CD4-positive, alpha-beta T cell treated with Interleukin-21 for 1 hour (primary cell): ENCODE data around the gene CAPN9.

Source experiments
- DNase-seq: peaks from one replicate; pipeline ENCODE4 v3.0.0-alpha.2; 2020

The CAPN9 gene

GRCh38 chr1:230771773-230772354 lies 24.7 kb downstream of the CAPN9 start:
- DNase-seq = no peak

GRCh38 chr1:230772457-230773395 lies 25.5 kb downstream of the CAPN9 start:
- DNase-seq = no peak

DNA sequence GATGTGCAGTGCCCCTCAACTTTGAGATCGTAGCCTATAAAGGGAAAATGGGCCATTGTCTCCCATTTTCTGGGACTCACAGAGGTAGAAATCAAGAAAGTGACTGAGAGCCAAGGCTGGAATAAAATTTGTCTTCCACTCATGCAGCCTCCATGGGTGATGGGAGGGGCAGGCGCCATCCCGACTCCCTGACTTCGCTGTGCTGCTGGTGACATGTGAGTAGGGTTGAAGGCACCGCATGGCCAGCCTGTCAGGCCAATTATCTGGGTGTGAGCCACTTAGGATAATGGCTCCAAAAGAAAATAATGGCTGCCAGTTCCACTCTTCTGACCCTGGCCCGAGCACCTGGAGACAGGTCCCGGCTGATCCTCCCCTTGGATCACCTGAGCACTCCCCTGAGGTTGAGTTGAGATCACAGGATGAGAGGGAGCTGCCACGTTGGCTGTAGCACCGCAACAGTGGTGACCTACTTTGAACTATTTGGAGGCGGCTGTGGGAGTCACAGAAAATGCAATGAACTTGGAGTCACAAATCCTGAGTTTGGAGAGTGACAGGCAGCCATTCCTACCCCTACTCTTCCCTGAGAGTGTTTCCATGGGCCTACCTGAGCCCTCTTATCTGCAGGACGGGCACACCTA lies 26.3 kb downstream of the CAPN9 start:
- no peak for DNase-seq

GRCh38 chr1:230778916-230779590 lies 31.9 kb downstream of the CAPN9 start:
- no peak for DNase-seq

DNA sequence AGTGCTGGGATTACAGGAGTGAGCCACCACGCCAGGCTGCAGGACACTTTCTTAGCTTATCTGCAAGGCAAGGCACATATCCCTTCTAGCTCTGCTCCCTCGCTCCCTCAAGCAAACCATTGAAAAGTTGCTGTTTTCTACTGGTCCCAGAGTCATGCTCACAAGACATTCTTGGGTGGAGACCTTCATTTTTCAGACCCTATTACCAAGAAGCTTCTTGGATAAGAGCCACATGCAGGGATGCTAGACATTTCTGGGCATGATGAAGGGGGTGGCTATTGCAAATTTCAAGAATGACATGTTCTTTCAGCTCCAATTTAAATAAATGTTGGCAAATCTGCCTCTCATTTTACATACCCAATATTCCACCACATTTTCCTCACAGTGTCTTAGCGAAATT lies 33.9 kb downstream of the CAPN9 start:
- no peak for DNase-seq

DNA sequence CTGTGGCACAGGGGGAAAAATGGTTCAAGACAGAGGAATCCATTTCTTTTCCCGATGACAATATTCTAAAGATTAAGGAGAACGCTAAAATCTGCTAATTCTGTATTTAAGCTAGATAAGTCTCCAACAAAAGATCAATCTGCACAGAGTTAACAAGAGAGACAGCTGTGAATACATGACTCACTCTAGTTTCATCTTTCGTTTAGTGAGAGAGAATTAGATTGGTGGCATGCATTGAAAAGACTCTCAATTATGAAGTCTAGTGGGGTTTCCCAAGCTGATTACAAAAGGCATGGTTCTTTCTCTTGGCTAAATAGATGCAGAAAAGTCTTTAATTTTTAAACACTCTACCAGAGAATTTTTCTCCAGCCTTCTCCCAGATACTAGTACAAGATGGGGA lies 34.4 kb downstream of the CAPN9 start:
- DNase-seq = no peak

DNA sequence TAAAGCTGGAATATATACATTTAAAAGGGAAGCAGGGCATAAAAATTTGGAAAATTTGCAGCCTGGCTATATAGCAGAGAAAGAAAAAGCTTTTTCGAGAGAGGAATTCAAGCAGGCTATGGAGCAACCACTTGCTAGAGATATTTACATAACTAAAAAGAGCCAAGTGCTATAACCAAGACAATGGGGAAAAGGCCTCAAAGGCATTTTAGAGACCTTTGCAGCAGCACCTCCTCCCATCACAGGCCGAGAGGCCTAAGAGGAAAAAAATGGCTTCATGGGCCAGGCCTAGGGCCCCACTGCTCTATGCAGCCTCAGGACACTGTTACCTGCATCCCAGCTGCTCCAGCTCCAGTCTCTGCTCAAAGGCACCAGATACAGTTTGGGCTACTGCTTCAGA lies 37.0 kb downstream of the CAPN9 start:
- DNase-seq = no peak

- DNase-seq = no peak
These were observed 38.6 kb downstream of the CAPN9 start for GRCh38 chr1:230785636-230786384.

DNA sequence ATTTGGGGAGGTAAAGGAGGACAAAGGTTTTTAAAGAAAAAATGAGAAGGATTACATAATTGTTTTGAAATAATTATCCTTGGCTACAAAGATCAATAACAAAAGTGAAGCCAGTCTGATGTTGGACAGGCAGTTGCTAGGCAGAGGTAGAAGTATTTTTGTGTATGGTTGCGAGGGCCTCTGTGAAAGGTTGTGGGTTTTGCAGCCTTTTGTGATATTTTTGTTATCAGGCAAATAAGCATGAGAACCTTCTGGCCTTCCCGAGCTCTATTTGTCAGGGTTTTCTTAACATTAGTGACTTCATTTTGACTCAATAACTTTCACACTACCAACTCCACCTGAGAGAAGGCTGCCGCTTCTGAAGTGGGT lies 39.2 kb downstream of the CAPN9 start:
- DNase-seq = no peak

- no peak for DNase-seq
These were observed 40.3 kb downstream of the CAPN9 start for GRCh38 chr1:230787471-230787870.

GRCh38 chr1:230788561-230789275 lies 41.5 kb downstream of the CAPN9 start:
- DNase-seq = no peak

GRCh38 chr1:230790026-230790425 lies 42.8 kb downstream of the CAPN9 start:
- no peak for DNase-seq

DNA sequence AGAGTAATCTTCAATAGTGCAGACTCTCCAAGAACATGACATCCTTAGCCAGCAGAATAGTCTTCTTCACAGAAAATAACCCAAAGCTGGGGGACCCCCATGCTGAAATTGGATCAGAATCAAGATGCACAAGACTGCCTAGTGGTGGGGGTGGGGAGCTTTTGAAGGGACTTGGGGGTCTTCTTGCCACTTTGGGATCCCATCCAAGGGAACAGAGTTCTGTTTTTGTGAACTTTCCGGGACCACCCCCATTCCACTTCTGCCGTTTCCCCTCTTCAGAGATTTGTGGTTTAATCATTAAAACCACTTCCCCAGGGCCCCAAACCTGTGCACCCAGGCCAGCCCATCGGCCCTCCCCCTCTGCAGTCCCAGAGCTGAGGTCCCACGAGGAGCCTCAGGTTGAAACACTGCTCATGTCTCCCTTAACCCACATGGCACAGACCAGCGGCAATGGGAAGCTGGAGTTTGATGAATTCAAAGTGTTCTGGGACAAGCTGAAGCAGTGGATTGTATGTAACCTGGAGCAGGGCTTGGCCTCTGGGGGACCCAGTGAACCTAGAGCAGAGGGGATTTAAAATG lies 44.9 kb downstream of the CAPN9 start:
- DNase-seq = no peak

- no peak for DNase-seq
These were observed 45.7 kb downstream of the CAPN9 start for GRCh38 chr1:230792691-230793462.

DNA sequence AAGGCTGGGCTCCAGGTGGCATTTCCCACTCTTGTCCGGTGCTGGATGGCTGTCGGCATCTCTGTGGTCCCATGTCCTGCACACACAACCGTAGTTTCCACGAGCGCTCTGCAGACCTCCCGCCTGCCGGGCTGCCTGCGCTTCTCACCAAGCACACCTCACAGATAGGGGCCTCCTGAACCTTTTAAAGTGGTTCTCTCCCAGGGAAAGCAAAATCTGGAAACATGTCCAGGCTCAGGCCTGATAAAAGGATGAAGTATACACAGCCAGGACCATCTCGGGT lies 46.2 kb downstream of the CAPN9 start:
- DNase-seq = no peak

GRCh38 chr1:230794431-230794830 lies 47.2 kb downstream of the CAPN9 start:
- DNase-seq = no peak

- DNase-seq = no peak
These were observed 47.9 kb downstream of the CAPN9 start for GRCh38 chr1:230794871-230795605.

GRCh38 chr1:230796626-230797025 lies 49.4 kb downstream of the CAPN9 start:
- no peak for DNase-seq

GRCh38 chr1:230797376-230797920 lies 50.3 kb downstream of the CAPN9 start:
- no peak for DNase-seq

DNA sequence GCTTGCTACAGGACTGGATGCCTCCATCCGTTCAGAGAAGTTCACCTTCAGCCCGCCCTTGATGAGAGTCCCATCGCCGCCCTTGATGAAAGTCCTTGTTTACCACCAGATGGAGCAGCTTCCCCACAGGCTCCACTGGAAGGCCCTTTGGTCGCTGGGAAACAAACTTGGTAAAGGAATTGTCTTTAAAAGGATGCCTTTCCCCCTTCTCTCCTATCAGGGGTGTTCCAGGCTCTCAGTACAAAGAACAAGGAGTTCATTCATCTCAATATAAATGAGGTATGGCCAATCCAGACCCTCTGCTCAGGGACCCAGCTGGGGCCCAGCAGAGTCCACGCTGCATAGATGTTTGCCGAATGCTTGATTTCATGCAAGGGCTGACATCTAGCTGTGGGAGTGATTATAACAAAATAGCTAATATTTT lies 50.8 kb downstream of the CAPN9 start:
- DNase-seq = no peak
